GM12878 (cell line): ENCODE measurements around the gene CD2. TPM values are rescaled to one million over a fixed set of nuclear protein-coding genes. Genes with fewer than 3 reads are reported as not detected.

ENCODE experiments used
- ATF7 ChIP-seq: fragments of 450-650 bp; IDR thresholded peaks from 2 replicates; pipeline ENCODE4 v1.6.1; 2016; ENCODE audit warnings: low read depth, mild to moderate bottlenecking
- BACH1 ChIP-seq: fragments of 450-650 bp; IDR thresholded peaks from 2 replicates; pipeline ENCODE4 v1.6.1; 2017; ENCODE audit warnings: mild to moderate bottlenecking, borderline replicate concordance
- CHD4 ChIP-seq: fragments of 200-600 bp; sonication (generic); IDR thresholded peaks from 2 replicates; pipeline ENCODE4 v1.6.1; 2016; ENCODE audit warnings: mild to moderate bottlenecking
- ELK1 ChIP-seq: IDR thresholded peaks from 2 replicates; pipeline ENCODE4 v1.6.1; 2012; ENCODE audit warnings: low read depth, low read length, improper control_type of control experiment
- ESRRA ChIP-seq: IDR thresholded peaks from 2 replicates; pipeline ENCODE4 v1.6.1; 2012; ENCODE audit warnings: mild to moderate bottlenecking, low read length, improper control_type of control experiment
- MYB ChIP-seq: fragments of 150-350 bp; IDR thresholded peaks from 2 replicates; pipeline ENCODE4 v1.6.1; 2014; ENCODE audit warnings: mild to moderate bottlenecking, low read depth, low read length, borderline replicate concordance
- NR2C1 ChIP-seq: fragments of 450-650 bp; IDR thresholded peaks from 2 replicates; pipeline ENCODE4 v1.6.1; 2017; ENCODE audit warnings: antibody characterized with exemption, mild to moderate bottlenecking, moderate library complexity
- PAX5 ChIP-seq: IDR thresholded peaks from 2 replicates; pipeline ENCODE4 v1.6.1; 2011; ENCODE audit warnings: low read depth, low read length, borderline replicate concordance
- PAX8 ChIP-seq: fragments of 450-650 bp; IDR thresholded peaks from 2 replicates; pipeline ENCODE4 v1.6.1; 2017; ENCODE audit warnings: mild to moderate bottlenecking, moderate library complexity
- POLR2AphosphoS2 ChIP-seq: IDR thresholded peaks from 2 replicates; pipeline ENCODE4 v1.6.1; 2011; ENCODE audit warnings: low read depth, mild to moderate bottlenecking, low read length, improper control_type of control experiment, moderate library complexity
- RB1 ChIP-seq: fragments of 450-650 bp; formaldehyde crosslinking; IDR thresholded peaks from 2 replicates; pipeline ENCODE4 v1.6.1; 2017; ENCODE audit warnings: mild to moderate bottlenecking, borderline replicate concordance
- STAT1 ChIP-seq: fragments of 450-650 bp; conservative IDR thresholded peaks from 2 replicates; pipeline ENCODE4 v1.6.1; 2014; ENCODE audit warnings: antibody characterized with exemption, mild to moderate bottlenecking
- SUZ12 ChIP-seq: fragments of 200-600 bp; sonication (generic); IDR thresholded peaks from one replicate; pipeline ENCODE4 v1.6.1; 2018; ENCODE audit warnings: antibody characterized with exemption, mild to moderate bottlenecking; ENCODE audit not compliant: unreplicated experiment
- YBX1 ChIP-seq: fragments of 450-650 bp; IDR thresholded peaks from 2 replicates; pipeline ENCODE4 v1.6.1; 2016; ENCODE audit warnings: antibody characterized with exemption
- ZNF207 ChIP-seq: fragments of 450-650 bp; IDR thresholded peaks from 2 replicates; pipeline ENCODE4 v1.6.1; 2014; ENCODE audit warnings: antibody characterized with exemption, mild to moderate bottlenecking, borderline replicate concordance
- ZNF384 ChIP-seq: IDR thresholded peaks from 2 replicates; pipeline ENCODE4 v1.6.1; 2012; ENCODE audit warnings: low read depth, mild to moderate bottlenecking, low read length, improper control_type of control experiment, borderline replicate concordance
- polyA plus RNA-seq, 11 experiments: library from polyadenylated mRNA; depleted of rRNA in 4 of 11; unstranded in 6 of 11; stranded (reverse) in 5 of 11; fragments of >200 nt; fragmentation: Nextera tagmentation in 4 of 11; fragmentation: Illumina TruSeq in 1 of 11; extraction: Ambion mirVana in 4 of 11; extraction: Trizol in 1 of 11; gene quantifications; 1 replicate in 1 of 11; 2 replicates in 10 of 11; pipeline versions ENCODE4 v1.2.1 to v1.2.3, GENCODE V29; 2011 to 2016; ENCODE audit warnings: inconsistent platforms in 2 of 11, missing spikeins in 2 of 11, low read depth in 1 of 11
- total RNA-seq, 4 experiments: library from RNA; depleted of rRNA in 3 of 4; stranded (reverse); fragments of >200 nt in 3 of 4; fragmentation: Illumina TruSeq in 1 of 4; extraction: Trizol in 1 of 4; gene quantifications; 2 replicates each; pipeline versions ENCODE4 v1.2.1 to v1.2.3, GENCODE V29; 2013 to 2021
- TF ChIP-seq, protein P1 (sequence below): IDR thresholded peaks from 2 replicates; pipeline ENCODE4 v1.6.1; 2011; ENCODE audit warnings: borderline replicate concordance, low read depth, mild to moderate bottlenecking, moderate library complexity, low read length; ENCODE audit not compliant: insufficient read depth, poor library complexity, severe bottlenecking
- TF ChIP-seq, protein P2 (sequence below): fragments of 450-650 bp; conservative IDR thresholded peaks from 2 replicates; pipeline ENCODE4 v1.6.1; 2017; ENCODE audit warnings: mild to moderate bottlenecking, moderate library complexity
- TF ChIP-seq, protein P3 (sequence below): fragments of 450-650 bp; IDR thresholded peaks from 2 replicates; pipeline ENCODE4 v1.6.1; 2014; ENCODE audit warnings: mild to moderate bottlenecking
- TF ChIP-seq, protein P4 (sequence below): fragments of 150-350 bp; IDR thresholded peaks from 2 replicates; pipeline ENCODE4 v1.6.1; 2016; ENCODE audit warnings: low read depth, low read length

The CD2 gene
- total and polyA plus RNA-seq, 10 of the 15 experiments (the other 5 are each of a cell fraction or from before 2014, with no cell fraction given) = 0.15 to 4.3 (median 2.8) TPM

GRCh38 chr1:116764466-116764898 lies 10.3 kb downstream of the CD2 start (continued):
- TF ChIP-seq, protein P1, sequence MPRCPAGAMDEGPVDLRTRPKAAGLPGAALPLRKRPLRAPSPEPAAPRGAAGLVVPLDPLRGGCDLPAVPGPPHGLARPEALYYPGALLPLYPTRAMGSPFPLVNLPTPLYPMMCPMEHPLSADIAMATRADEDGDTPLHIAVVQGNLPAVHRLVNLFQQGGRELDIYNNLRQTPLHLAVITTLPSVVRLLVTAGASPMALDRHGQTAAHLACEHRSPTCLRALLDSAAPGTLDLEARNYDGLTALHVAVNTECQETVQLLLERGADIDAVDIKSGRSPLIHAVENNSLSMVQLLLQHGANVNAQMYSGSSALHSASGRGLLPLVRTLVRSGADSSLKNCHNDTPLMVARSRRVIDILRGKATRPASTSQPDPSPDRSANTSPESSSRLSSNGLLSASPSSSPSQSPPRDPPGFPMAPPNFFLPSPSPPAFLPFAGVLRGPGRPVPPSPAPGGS = no peak
- TF ChIP-seq, protein P2, sequence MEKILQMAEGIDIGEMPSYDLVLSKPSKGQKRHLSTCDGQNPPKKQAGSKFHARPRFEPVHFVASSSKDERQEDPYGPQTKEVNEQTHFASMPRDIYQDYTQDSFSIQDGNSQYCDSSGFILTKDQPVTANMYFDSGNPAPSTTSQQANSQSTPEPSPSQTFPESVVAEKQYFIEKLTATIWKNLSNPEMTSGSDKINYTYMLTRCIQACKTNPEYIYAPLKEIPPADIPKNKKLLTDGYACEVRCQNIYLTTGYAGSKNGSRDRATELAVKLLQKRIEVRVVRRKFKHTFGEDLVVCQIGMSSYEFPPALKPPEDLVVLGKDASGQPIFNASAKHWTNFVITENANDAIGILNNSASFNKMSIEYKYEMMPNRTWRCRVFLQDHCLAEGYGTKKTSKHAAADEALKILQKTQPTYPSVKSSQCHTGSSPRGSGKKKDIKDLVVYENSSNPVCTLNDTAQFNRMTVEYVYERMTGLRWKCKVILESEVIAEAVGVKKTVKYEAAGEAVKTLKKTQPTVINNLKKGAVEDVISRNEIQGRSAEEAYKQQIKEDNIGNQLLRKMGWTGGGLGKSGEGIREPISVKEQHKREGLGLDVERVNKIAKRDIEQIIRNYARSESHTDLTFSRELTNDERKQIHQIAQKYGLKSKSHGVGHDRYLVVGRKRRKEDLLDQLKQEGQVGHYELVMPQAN = no peak
- TF ChIP-seq ESRRA = no peak
- no peak for TF ChIP-seq SUZ12
- TF ChIP-seq ZNF384 = no peak
- no peak for TF ChIP-seq BACH1
- TF ChIP-seq ELK1 = no peak
- TF ChIP-seq PAX8 = no peak
- TF ChIP-seq, protein P3, sequence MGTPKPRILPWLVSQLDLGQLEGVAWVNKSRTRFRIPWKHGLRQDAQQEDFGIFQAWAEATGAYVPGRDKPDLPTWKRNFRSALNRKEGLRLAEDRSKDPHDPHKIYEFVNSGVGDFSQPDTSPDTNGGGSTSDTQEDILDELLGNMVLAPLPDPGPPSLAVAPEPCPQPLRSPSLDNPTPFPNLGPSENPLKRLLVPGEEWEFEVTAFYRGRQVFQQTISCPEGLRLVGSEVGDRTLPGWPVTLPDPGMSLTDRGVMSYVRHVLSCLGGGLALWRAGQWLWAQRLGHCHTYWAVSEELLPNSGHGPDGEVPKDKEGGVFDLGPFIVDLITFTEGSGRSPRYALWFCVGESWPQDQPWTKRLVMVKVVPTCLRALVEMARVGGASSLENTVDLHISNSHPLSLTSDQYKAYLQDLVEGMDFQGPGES = no peak
- TF ChIP-seq MYB = no peak
- TF ChIP-seq NR2C1 = no peak
- no peak for TF ChIP-seq POLR2AphosphoS2
- no peak for TF ChIP-seq PAX5
- no peak for TF ChIP-seq YBX1
- peak; percentile 56; the same call in 1 of the 2 replicates for TF ChIP-seq ATF7
- no peak for TF ChIP-seq ZNF207
- TF ChIP-seq, protein P4, sequence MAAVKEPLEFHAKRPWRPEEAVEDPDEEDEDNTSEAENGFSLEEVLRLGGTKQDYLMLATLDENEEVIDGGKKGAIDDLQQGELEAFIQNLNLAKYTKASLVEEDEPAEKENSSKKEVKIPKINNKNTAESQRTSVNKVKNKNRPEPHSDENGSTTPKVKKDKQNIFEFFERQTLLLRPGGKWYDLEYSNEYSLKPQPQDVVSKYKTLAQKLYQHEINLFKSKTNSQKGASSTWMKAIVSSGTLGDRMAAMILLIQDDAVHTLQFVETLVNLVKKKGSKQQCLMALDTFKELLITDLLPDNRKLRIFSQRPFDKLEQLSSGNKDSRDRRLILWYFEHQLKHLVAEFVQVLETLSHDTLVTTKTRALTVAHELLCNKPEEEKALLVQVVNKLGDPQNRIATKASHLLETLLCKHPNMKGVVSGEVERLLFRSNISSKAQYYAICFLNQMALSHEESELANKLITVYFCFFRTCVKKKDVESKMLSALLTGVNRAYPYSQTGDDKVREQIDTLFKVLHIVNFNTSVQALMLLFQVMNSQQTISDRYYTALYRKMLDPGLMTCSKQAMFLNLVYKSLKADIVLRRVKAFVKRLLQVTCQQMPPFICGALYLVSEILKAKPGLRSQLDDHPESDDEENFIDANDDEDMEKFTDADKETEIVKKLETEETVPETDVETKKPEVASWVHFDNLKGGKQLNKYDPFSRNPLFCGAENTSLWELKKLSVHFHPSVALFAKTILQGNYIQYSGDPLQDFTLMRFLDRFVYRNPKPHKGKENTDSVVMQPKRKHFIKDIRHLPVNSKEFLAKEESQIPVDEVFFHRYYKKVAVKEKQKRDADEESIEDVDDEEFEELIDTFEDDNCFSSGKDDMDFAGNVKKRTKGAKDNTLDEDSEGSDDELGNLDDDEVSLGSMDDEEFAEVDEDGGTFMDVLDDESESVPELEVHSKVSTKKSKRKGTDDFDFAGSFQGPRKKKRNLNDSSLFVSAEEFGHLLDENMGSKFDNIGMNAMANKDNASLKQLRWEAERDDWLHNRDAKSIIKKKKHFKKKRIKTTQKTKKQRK = no peak
- TF ChIP-seq CHD4 = no peak
- TF ChIP-seq STAT1 = no peak
- no peak for TF ChIP-seq RB1
